Measurements from ENCODE around the gene RPS6KB2. TPM values are rescaled to one million over a fixed set of nuclear protein-coding genes. Genes with fewer than 3 reads are reported as not detected.

The RPS6KB2 gene
- total and polyA plus RNA-seq, 2 experiments from 2014 or later = 29.5 to 41.3 TPM

GRCh38 chr11:67432655-67433349 is 4.5 kb downstream of the RPS6KB2 start:
- peaks cover 12% of the 10 kb centered on the region for H3K4me1 ChIP-seq (ENCODE audit: insufficient read depth)
- peaks cover 6% of the 10 kb centered on the region; the same call in 1 of the 2 replicates for H3F3A ChIP-seq (replicated peaks; ENCODE audit: low read depth)
- H3K36me3 ChIP-seq (ENCODE audit: insufficient read depth) = 0 out of 2 replicates have a peak, but pooled peaks cover 1% of the 10 kb centered on the region
- no peaks in the 10 kb centered on the region for H3K9me2 ChIP-seq (ENCODE audit: insufficient read depth)
- ATAC-seq = no peak
- Mint-ChIP-seq H3K9me3 (no peaks in the 10 kb centered on the region; the same call in 2 of the 3 replicates), H3K36me3 (ENCODE audit: low read depth) (peaks cover 22% of the 10 kb centered on the region), H3K4me3 (no peak overlapping the region), H3K27ac (no peak overlapping the region), H3K27me3 (ENCODE audit: insufficient read depth, low read depth, poor library complexity) (peaks cover 11% of the 10 kb centered on the region), H3K4me1 (peaks cover 15% of the 10 kb centered on the region)
- no peaks in the 10 kb centered on the region for H4K20me1 ChIP-seq (replicated peaks; ENCODE audit: insufficient read depth)
- no peaks in the 10 kb centered on the region for H3K27me3 ChIP-seq (ENCODE audit: insufficient read depth)
- no peak overlapping the region for H2AFZ ChIP-seq
- H3K4me3 ChIP-seq = no peak overlapping the region
- H3K4me2 ChIP-seq = no peak overlapping the region
- H3K27ac ChIP-seq (ENCODE audit: low read depth) = no peak overlapping the region
- TF ChIP-seq STAT1 (IDR thresholded peaks at IDR 0.05; ENCODE audit: unreplicated experiment) (no peak), POLR2AphosphoS5 (IDR thresholded peaks at IDR 0.05; ENCODE audit: low read depth) (no peak), EZH2phosphoT487 (IDR thresholded peaks at IDR 0.05; ENCODE audit: unreplicated experiment) (no peak), JUNB (IDR thresholded peaks at IDR 0.05; ENCODE audit: unreplicated experiment) (no peak), ZNF462 (CRISPR knock-in tag; IDR thresholded peaks at IDR 0.05) (no peak)
- peaks cover 11% of the 10 kb centered on the region for H3K79me2 ChIP-seq (replicated peaks; ENCODE audit: insufficient read depth)
- no peak for DNase-seq (ENCODE audit: low spot score)
